Right lung (tissue), 5 donors: ENCODE measurements around the gene CDIP1. TPM values are rescaled to one million over a fixed set of nuclear protein-coding genes. Genes with fewer than 3 reads are reported as not detected.

Source experiments
- DNase-seq, 2 donors: peaks; one replicate each; pipeline ENCODE4 v3.0.0-alpha.2; 2013
- polyA plus RNA-seq, 5 donors: library from polyadenylated mRNA; unstranded; fragments of 120-200 nt; gene quantifications; one replicate each; pipeline versions ENCODE4 v1.2.1 to v1.2.3, GENCODE V29; 2013; ENCODE audit warnings: inconsistent platforms in 1 of 5, low replicate concordance in 1 of 5; ENCODE audit not compliant: insufficient read length in 5 of 5, insufficient read depth in 1 of 5

The CDIP1 gene
- polyA plus RNA-seq, 5 donors = 17.1 to 29.3 (median 19.1) TPM

- no peak for DNase-seq
These were observed 5.9 kb upstream of the CDIP1 start for GRCh38 chr16:4544473-4544872.

- no peak for DNase-seq
These were observed 1.2 kb upstream of the CDIP1 start for GRCh38 chr16:4539716-4540284.

GRCh38 chr16:4537376-4538343 is 913 bp downstream of the CDIP1 start:
- no peak for DNase-seq

GRCh38 chr16:4536391-4537106 is 2.0 kb downstream of the CDIP1 start:
- no peak for DNase-seq

- DNase-seq = no peak
These were observed 2.9 kb downstream of the CDIP1 start for GRCh38 chr16:4535627-4536108.

- no peak for DNase-seq
These were observed 4.3 kb downstream of the CDIP1 start for GRCh38 chr16:4534151-4534790.

- DNase-seq = no peak
These were observed 5.1 kb downstream of the CDIP1 start for GRCh38 chr16:4533490-4533889.

GRCh38 chr16:4532238-4532637 is 6.3 kb downstream of the CDIP1 start:
- no peak for DNase-seq

- DNase-seq = no peak
These were observed 6.8 kb downstream of the CDIP1 start for GRCh38 chr16:4531811-4532210.

GRCh38 chr16:4529085-4530060 is 9.2 kb downstream of the CDIP1 start:
- DNase-seq = no peak

GRCh38 chr16:4525634-4526277 is 12.8 kb downstream of the CDIP1 start:
- no peak for DNase-seq

- no peak for DNase-seq
These were observed 13.5 kb downstream of the CDIP1 start for GRCh38 chr16:4525069-4525468.

GRCh38 chr16:4524571-4524970 is 14.0 kb downstream of the CDIP1 start:
- no peak for DNase-seq

- DNase-seq = no peak
These were observed 14.9 kb downstream of the CDIP1 start for GRCh38 chr16:4523686-4524085.

- DNase-seq = peak; percentile 47 to 56
These were observed 16.5 kb downstream of the CDIP1 start for GRCh38 chr16:4522051-4522581.

- DNase-seq = no peak
These were observed 17.7 kb downstream of the CDIP1 start for GRCh38 chr16:4520913-4521312.

GRCh38 chr16:4519274-4520058 is 19.1 kb downstream of the CDIP1 start:
- DNase-seq = no peak

GRCh38 chr16:4517812-4518680 is 20.5 kb downstream of the CDIP1 start:
- DNase-seq = no peak
